ENCODE results near the gene SMKR1.
"Not testable (repeated sequence)": the region's sequence is repeated elsewhere in the genome, so short reads cannot be mapped to it uniquely, and the experiment has no call there.

Gene SMKR1

DNA sequence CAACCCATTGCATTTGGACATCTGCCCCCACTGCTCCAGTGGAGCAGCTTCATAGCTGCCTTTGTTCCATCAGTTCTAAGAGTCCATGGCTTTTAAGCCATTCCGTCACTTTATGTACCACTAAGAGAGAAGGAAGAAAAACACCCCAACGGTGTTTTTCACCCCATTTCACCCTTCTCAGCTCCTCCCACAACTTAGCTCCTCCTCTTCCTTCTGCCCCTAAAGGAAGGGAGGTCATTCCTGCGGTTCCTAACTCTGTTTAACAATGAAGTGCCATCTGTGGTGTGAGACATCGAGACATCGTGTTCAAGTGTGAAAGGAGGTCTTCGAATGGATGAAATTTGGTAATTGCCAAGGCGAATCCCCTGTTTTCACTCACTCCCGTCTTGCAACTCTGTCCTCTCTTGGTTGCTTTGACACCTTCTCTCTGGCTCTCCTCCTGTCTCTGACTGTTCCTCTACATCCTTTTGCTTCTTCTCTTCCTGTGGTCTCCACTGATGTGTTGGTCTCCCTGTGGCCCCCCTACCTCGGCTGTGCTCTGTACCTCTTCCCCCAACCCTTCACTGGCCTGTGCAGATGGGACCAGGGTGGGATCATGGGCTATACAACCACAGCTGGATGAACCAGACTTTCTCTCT, 23.0 kb downstream of the SMKR1 start:
- DNase-seq (ENCODE audit: low read depth in 2 of 2): no peak

DNA sequence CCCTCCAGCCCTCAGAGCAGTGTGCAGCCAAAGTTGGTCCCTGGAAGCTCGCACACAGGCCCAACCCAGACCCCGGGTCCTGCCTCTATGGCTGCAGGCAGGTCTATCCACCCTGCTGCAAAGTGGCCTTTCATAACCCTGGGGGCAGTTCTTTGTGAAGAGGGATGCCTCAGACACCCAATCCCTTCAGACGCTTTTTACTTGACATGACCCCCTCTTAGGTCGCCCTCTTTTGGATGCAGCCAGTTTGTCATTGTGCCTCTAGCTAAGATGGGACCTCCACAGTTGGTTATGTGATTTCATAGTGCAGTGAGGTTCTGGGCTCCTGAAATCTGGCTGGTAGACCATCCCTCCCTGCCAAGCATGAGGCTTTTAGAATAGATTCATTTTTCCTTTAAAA, 27.3 kb downstream of the SMKR1 start:
- DNase-seq (ENCODE audit: low read depth in 2 of 2): no peak

GRCh38 chr7:129530795-129531391, 28.6 kb downstream of the SMKR1 start:
- DNase-seq (ENCODE audit: low read depth in 2 of 2): no peak

GRCh38 chr7:129531721-129532120, 29.4 kb downstream of the SMKR1 start:
- no peak for DNase-seq (ENCODE audit: low read depth in 2 of 2)

- DNase-seq (ENCODE audit: low read depth in 2 of 2): no peak
These were observed 30.0 kb downstream of the SMKR1 start for GRCh38 chr7:129532375-129532774.

DNA sequence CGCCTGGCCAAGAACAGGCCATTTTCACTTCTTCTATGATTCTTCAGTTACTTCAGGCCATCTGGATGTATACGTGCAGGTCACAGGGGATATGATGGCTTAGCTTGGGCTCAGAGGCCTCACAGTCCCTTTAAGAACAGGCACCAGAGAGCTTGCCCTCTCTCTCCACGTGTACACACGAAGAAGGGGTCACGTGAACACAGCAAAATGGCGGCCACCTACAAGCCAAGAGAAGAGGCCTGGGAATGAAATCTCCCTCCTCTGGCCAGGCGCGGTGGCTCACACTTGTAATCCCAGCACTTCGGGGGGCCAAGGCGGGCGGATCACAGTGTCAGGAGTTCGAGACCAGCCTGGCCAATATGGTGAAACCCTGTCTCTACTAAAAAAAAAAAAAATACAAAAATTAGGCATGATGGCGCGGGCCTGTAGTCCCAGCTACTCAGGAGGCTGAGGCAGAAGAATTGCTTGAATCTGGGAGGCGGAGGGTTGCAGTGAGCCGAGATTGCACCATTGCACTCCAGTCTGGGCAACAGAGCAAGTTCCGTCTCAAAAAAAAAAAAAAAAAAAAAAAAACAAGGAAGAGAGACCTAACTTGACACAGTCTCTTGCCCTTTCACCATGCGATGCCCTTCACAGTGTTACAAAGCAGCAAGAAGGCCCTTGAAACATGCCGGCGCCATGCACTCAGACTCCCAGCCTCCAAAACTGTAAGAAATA, 32.4 kb downstream of the SMKR1 start:
- not testable (repeated sequence) for DNase-seq (ENCODE audit: low read depth in 2 of 2)

DNA sequence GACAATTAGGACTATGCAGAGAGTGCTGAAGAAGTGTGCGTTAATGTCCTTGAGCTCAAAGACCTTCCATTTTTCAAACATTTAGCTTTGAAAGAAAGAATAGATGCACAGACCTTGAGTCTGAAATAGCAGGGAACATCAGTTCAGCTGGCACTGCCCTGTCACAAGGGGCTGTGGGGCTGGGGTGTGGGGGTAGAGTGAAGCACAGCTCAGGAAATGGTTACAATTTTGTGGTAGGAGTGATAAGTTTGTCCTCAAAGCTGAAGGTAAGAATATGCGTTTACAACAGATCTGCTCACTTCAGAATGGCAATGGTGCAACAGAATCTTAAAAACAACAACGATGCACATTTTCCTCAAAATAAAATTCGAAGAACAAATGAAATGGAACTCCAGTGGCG, 33.6 kb downstream of the SMKR1 start:
- DNase-seq (ENCODE audit: low read depth in 2 of 2): no peak

DNA sequence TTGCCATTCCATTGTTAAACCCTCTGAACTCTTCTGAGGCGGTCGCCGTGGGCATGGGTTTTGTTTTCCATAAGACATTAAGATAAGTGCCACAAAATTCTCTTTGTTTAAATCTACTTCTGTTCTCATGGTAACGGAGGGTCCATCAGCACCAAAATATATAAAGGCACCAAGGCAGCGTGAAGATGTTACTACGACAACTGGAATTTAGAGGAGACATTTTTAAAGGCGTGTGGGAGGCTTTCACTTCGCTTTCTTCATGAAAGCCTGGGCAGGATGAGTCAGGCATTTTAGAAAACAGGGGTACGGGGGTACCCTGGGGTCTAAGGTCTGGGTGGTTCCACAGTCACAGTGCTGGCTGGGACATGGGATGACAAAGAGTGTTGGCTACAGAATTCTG, 34.0 kb downstream of the SMKR1 start:
- DNase-seq (ENCODE audit: low read depth in 2 of 2): no peak

- DNase-seq (ENCODE audit: low read depth in 2 of 2): no peak
These were observed 36.5 kb downstream of the SMKR1 start for GRCh38 chr7:129538790-129539189.

DNA sequence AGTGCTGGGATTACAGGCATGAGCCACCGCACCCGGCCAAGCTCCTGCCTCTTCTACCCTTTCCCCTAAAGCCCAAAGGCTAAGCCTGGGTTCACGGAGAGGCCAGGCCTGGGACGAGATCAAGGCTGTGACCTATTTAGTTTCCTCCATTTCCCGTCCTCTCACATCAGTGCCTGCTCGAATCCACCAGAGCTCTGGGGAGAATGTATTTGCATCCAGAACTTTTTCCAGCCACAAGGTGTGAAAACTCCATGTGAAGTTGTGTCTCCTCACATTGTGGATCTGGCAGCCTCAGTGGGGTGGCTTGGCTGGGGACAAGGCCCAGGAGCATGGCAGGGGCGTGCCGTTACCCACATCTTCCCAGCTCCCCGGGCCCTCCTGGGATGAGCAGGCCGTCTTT, 38.0 kb downstream of the SMKR1 start:
- no peak for DNase-seq (ENCODE audit: low read depth in 2 of 2)

DNA sequence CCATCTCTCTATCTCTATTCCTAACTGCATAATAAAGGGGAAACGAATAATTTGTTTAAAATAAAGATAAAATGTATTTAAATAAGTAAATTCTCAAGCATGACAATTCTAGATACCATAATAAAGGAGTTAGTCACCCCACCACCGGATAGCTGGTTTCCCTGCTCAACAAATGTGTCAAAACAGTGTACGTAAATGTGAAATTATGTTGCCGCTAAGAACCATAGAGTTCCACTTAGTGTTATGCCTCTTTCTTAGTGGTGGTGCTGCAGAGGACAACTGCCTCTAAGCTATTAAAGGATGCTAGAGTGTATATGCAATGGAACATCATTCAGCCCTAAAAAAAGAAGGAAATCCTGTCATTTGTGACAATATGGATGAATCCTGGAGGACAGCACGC, 42.4 kb downstream of the SMKR1 start:
- DNase-seq (ENCODE audit: low read depth in 2 of 2): no peak

DNA sequence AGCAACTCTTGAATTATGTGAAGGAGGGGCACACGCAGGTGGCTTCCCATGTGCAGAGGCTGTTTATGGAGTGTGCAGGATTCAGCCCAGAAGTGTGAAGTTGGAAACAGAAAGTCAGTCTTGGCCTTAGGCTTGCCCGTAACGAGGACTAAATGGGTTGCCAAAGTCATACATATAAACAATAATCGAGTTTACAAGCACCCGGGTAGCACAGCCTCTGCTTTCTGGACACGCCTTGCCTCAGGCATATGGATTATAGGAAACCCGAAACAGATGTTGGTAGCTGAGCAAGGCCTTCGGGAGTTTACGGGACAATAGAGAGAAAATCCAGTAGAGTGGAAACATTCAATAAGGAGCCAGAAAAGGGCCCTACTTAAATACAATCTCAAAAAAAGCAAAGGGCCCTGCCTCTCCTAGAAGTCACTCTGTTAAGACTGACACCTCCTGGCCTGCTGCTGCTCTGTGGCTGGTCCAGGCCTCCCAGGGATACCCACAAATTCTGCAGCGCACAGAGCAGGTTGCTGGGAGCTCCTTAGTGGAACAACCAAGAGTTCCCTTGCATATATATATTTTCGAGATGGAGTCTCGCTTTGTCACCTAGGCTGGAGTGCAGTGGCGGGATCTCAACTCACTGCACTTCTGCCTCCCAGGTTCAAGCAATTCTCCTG, 48.5 kb downstream of the SMKR1 start:
- no peak for DNase-seq (ENCODE audit: low read depth in 2 of 2)

GRCh38 chr7:129553899-129554461, 51.6 kb downstream of the SMKR1 start:
- DNase-seq (ENCODE audit: low read depth in 2 of 2): peak in 1 of 2 donors; percentile 5

DNA sequence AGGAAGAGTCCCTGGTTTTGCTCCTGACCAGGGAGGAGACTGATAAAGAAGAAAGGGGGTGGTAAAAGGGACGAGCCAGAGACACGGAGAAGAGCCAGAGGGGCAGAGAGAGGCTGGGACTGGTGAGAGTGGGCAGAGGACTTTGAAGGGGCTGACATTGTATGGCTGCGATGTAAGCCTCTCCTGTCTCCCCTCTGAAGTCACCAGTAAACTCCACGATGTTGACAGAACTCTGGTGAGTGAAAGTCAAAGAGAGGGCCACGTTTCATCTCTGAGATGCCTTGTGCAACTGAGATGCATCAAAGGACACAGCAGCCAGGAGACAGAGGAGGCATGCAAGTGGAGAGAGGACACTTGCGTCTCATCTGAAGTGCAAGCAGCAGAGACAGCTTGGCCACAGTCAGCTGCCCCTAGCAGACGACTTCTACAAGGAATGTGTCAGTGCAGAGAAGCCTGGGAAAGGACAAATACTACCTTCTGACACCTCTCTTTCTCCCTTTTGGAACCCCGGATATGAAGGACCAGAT, 54.3 kb downstream of the SMKR1 start:
- no peak for DNase-seq (ENCODE audit: low read depth in 2 of 2)

DNA sequence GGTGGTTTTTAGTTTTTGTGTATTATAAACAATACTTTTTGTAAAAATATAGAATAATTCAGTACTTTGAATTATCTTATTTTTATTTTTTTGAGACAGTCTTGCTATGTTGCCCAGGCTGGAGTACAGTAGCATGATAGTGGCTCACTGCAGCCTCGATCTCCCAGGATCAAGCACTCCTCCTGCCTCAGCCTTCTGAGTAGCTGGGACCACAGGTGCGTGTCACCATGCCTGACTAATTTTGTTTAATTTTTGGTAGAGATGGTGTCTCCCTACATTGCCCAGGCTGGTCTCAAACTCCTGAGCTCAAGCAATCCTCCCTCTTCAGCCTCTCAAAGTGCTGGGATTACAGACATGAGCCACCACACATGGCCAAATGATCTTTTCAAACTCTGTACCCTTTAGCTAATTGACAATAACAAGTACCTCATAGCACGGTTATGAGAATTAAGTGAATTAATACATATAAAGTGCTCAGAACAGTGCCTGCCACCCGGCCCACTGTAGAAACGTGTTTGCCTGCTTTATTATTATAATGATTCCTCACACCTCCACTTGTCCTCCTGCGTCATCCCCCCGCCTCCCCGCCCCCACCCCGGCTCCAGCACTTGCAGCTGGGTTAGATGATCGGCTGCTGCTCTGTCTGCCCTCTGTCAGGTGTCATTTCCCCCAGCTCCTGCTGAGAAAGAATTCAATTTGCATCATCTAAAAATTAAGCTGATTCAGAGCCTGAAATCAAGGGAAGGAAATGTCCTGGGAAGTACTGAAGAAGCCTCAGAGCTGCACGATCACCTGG, 55.6 kb downstream of the SMKR1 start:
- DNase-seq (ENCODE audit: low read depth in 2 of 2): no peak

DNA sequence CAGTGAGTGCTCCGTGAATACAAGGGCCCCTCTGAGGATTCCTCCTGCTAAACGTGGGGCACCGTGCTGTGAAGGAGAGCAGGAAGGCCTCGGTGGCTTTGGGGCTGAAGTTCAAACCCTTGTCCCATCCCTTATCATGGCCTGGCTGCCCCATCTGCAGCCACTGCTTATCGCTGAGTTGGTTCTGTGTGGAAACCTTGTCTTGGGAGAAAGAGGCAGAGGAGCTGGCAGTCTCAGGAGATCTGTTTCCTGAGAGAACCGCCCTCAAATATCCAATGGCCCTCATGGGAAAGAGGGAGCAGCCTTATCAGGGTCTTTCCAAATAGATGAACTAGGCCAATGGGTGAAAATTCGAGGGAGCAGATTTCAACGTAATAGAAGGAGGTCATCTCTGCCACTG, 57.2 kb downstream of the SMKR1 start:
- DNase-seq (ENCODE audit: low read depth in 2 of 2): no peak

- no peak for DNase-seq (ENCODE audit: low read depth in 2 of 2)
These were observed 58.5 kb downstream of the SMKR1 start for GRCh38 chr7:129560831-129561230.

DNA sequence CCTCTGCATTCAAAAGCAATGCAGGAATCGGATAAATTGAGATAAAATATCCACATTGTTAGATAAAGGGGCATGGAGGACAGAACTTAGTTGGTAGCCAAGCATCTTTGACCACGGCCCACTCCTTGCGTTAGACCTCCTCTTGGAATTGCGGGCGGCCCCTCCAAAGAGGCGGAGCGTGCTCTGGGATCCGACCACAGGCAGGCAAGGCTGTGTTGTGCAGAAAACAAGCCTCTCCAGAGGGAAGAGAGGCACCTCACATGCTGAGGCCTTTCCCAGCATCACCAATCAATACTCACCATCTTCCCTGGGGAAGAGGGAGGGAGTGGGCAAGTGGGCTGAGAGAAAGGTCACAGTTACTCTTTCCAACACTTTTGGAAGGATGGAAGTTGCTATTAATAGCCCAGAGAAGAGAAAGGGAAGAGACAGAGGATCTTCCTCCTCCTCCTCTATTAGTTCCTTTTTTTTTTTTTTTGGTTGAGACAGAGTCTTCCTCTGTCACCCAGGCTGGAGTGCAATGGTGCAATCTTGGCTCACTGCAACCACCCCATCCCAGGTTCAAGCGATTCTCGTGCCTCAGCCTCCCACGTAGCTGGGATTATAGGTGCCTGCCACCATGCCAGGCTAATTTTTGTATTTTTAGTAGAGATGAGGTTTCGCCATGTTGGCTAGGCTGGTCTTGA, 59.5 kb downstream of the SMKR1 start:
- no peak for DNase-seq (ENCODE audit: low read depth in 2 of 2)
